D721Med (cell line): ENCODE measurements around the gene OBSL1.

Source experiments
- DNase-seq: peaks from one replicate; pipeline ENCODE4 v3.0.0; 2011; ENCODE audit warnings: low spot score; ENCODE audit not compliant: insufficient read length
- FAIRE-seq: peaks from 2 replicates; lab custom pipeline; 2011; peaks lifted over from hg19 to GRCh38; lab: Jason Lieb, UNC
- CTCF ChIP-seq: IDR thresholded peaks from 2 replicates; pipeline ENCODE4 v1.5.1; 2012; ENCODE audit warnings: mild to moderate bottlenecking, control low read depth; ENCODE audit not compliant: insufficient read depth; ENCODE audit errors: missing control alignments

OBSL1 gene

GRCh38 chr2:219511547-219512325 is 59.6 kb downstream of the OBSL1 start:
- TF ChIP-seq CTCF, result no peak
- FAIRE-seq, result no peak
- DNase-seq, result peak; percentile 75

- no peak for TF ChIP-seq CTCF
- FAIRE-seq, result no peak
- no peak for DNase-seq
Measured at GRCh38 chr2:219510512-219511135, 60.7 kb downstream of the OBSL1 start.

GRCh38 chr2:219509780-219510511 is 61.4 kb downstream of the OBSL1 start:
- FAIRE-seq (no peak), DNase-seq (peak; percentile 76)
- peak; percentile 83 for TF ChIP-seq CTCF

- no peak for TF ChIP-seq CTCF
- FAIRE-seq, result no peak
- no peak for DNase-seq
Measured at GRCh38 chr2:219508971-219509779, 62.2 kb downstream of the OBSL1 start.

- DNase-seq, result no peak
- TF ChIP-seq CTCF, result no peak
- no peak for FAIRE-seq
Measured at GRCh38 chr2:219508444-219508734, 63.0 kb downstream of the OBSL1 start.

- TF ChIP-seq CTCF, result no peak
- DNase-seq (no peak), FAIRE-seq (no peak)
Measured at GRCh38 chr2:219507581-219508443, 63.5 kb downstream of the OBSL1 start.
